ELF-1 (cell line): ENCODE data around the gene EPHB6.

Experiments
- DNase-seq: peaks from one replicate; pipeline ENCODE4 v3.0.0-alpha.2; 2016; ENCODE audit warnings: low read depth, low spot score

EPHB6 gene

GRCh38 chr7:142854372-142855113 lies at the start of gene EPHB6:
Gene EPHB6, plus strand, starts transcription at chr7:142855076. Its CDS starts 8,152 bp downstream, at chr7:142863228.
- DNase-seq, result peak; percentile 44

GRCh38 chr7:142805350-142806021 lies 49.4 kb upstream of the EPHB6 start:
- no peak for DNase-seq

GRCh38 chr7:142806022-142806356 lies 48.9 kb upstream of the EPHB6 start:
- no peak for DNase-seq

- DNase-seq, result no peak
Measured at GRCh38 chr7:142806957-142807356, 47.9 kb upstream of the EPHB6 start.

- no peak for DNase-seq
Measured at GRCh38 chr7:142807855-142808460, 46.9 kb upstream of the EPHB6 start.

GRCh38 chr7:142808461-142808801 lies 46.4 kb upstream of the EPHB6 start:
- no peak for DNase-seq

GRCh38 chr7:142808802-142809583 lies 45.9 kb upstream of the EPHB6 start:
- DNase-seq, result no peak

GRCh38 chr7:142809671-142810070 lies 45.2 kb upstream of the EPHB6 start:
- no peak for DNase-seq

- DNase-seq, result peak; percentile 58
Measured at GRCh38 chr7:142811154-142811737, 43.6 kb upstream of the EPHB6 start.

- DNase-seq, result peak; percentile 57
Measured at GRCh38 chr7:142812437-142813215, 42.2 kb upstream of the EPHB6 start.

- DNase-seq, result peak; percentile 85
Measured at GRCh38 chr7:142813226-142813625, 41.6 kb upstream of the EPHB6 start.

- DNase-seq, result no peak
Measured at GRCh38 chr7:142813699-142814098, 41.2 kb upstream of the EPHB6 start.

GRCh38 chr7:142814451-142814850 lies 40.4 kb upstream of the EPHB6 start:
- DNase-seq, result no peak

- no peak for DNase-seq
Measured at GRCh38 chr7:142815134-142815533, 39.7 kb upstream of the EPHB6 start.

- no peak for DNase-seq
Measured at GRCh38 chr7:142817506-142817905, 37.4 kb upstream of the EPHB6 start.

- peak; percentile 59 for DNase-seq
Measured at GRCh38 chr7:142819530-142819929, 35.3 kb upstream of the EPHB6 start.

GRCh38 chr7:142822714-142823113 lies 32.2 kb upstream of the EPHB6 start:
- no peak for DNase-seq

GRCh38 chr7:142827951-142828500 lies 26.9 kb upstream of the EPHB6 start:
- DNase-seq, result no peak

- DNase-seq, result no peak
Measured at GRCh38 chr7:142832417-142832816, 22.5 kb upstream of the EPHB6 start.

GRCh38 chr7:142833174-142834048 lies 21.5 kb upstream of the EPHB6 start:
- DNase-seq, result no peak
